T-cell (primary cell): ENCODE results near the gene CRABP2. TPM values are rescaled to one million over a fixed set of nuclear protein-coding genes. Genes with fewer than 3 reads are reported as not detected.

Source experiments
- ATAC-seq, 4 experiments: fragments of 200-7000 bp in 3 of 4; fragments of 150-1000 bp in 1 of 4; cut with Tn5 transposase; replicated peaks in 1 of 4; 1 replicate in 3 of 4; 2 replicates in 1 of 4; pipeline ENCODE4 v1.10.0; 2021; ENCODE audit warnings: moderate library complexity in 3 of 4, mild to moderate bottlenecking in 2 of 4, moderate number of reproducible peaks in 1 of 4
- CTCF ChIA-PET, 2 donors: fragments of 300-600 bp; sonication (Branson Sonifier 250); formaldehyde crosslinking; loops; one replicate each; lab custom pipeline; 2022; ENCODE audit warnings: antibody characterized with exemption in 2 of 2; lab: Charles Lee
- POLR2A ChIA-PET, 2 donors: fragments of 300-600 bp; sonication (Branson Sonifier 250); formaldehyde crosslinking; loops; one replicate each; lab custom pipeline; 2022; ENCODE audit warnings: antibody characterized with exemption in 2 of 2; lab: Charles Lee
- DNase-seq, 35 experiments: peaks; one replicate each; pipeline versions ENCODE4 v3.0.0 to v3.0.0-alpha.2; 2013 to 2023
- H3K27ac ChIP-seq: one replicate; pipeline ENCODE4 v1.5.1; 2013; ENCODE audit warnings: low read length
- H3K27me3 ChIP-seq, 2 experiments: replicated peaks in 1 of 2; 1 replicate in 1 of 2; 2 replicates in 1 of 2; pipeline versions ENCODE4 v1.6.1 to v1.7.0; 2013; ENCODE audit warnings: low read length in 1 of 2, mixed read lengths in 1 of 2; ENCODE audit not compliant: control insufficient read depth in 2 of 2, insufficient read depth in 2 of 2; ENCODE audit errors: extremely low read depth in 1 of 2
- H3K36me3 ChIP-seq, 2 donors: 1 replicate in 1 of 2; 2 replicates in 1 of 2; pipeline versions ENCODE4 v1.6.1 to v1.7.0; 2013; ENCODE audit warnings: low read length in 1 of 2; ENCODE audit not compliant: control insufficient read depth in 2 of 2, insufficient read depth in 1 of 2; ENCODE audit errors: extremely low read depth in 1 of 2
- H3K4me1 ChIP-seq, 2 experiments: 1 replicate in 1 of 2; 2 replicates in 1 of 2; pipeline versions ENCODE4 v1.6.1 to v1.7.0; 2013; ENCODE audit warnings: low read length in 2 of 2, mixed read lengths in 1 of 2; ENCODE audit not compliant: insufficient read depth in 2 of 2, control insufficient read depth in 1 of 2; ENCODE audit errors: extremely low read depth in 1 of 2
- H3K4me3 ChIP-seq, 2 donors: 1 replicate in 1 of 2; 2 replicates in 1 of 2; pipeline versions ENCODE4 v1.5.1 to v1.7.0; 2013; ENCODE audit warnings: mild to moderate bottlenecking in 2 of 2, low read length in 1 of 2, moderate library complexity in 1 of 2; ENCODE audit not compliant: control insufficient read depth in 1 of 2; ENCODE audit errors: extremely low read depth in 1 of 2
- H3K9me3 ChIP-seq: 2 replicates; pipeline ENCODE4 v1.7.0; 2013
- H3K27ac Mint-ChIP-seq, 2 donors: one replicate each; pipeline ENCODE4 v1.8.0; 2020 to 2021; ENCODE audit warnings: mild to moderate bottlenecking in 2 of 2, mixed read lengths in 2 of 2
- H3K27me3 Mint-ChIP-seq, 2 donors: one replicate each; pipeline ENCODE4 v1.8.0; 2021 to 2022; ENCODE audit warnings: mixed read lengths in 2 of 2
- H3K36me3 Mint-ChIP-seq: one replicate; pipeline ENCODE4 v1.8.0; 2021; ENCODE audit warnings: mixed read lengths
- H3K4me1 Mint-ChIP-seq, 3 donors: one replicate each; pipeline ENCODE4 v1.8.0; 2020 to 2022; ENCODE audit warnings: mixed read lengths in 3 of 3, mild to moderate bottlenecking in 1 of 3
- H3K4me3 Mint-ChIP-seq, 3 donors: one replicate each; pipeline ENCODE4 v1.8.0; 2020 to 2022; ENCODE audit warnings: mild to moderate bottlenecking in 3 of 3, mixed read lengths in 3 of 3, moderate library complexity in 3 of 3
- H3K9me3 Mint-ChIP-seq, 3 donors: one replicate each; pipeline ENCODE4 v1.8.0; 2020 to 2022; ENCODE audit warnings: mixed read lengths in 3 of 3
- WGBS: methylation state at CpG from one replicate; pipeline ENCODE4 v1.1.5; 2013; ENCODE audit warnings: missing lambda C conversion rate; ENCODE audit not compliant: insufficient coverage; 5-methylcytosine and 5-hydroxymethylcytosine counted together
- total RNA-seq, 35 experiments: library from RNA in 6 of 35; stranded (reverse) in 6 of 35; fragments of 120-200 nt in 1 of 35; gene quantifications; one replicate each; pipeline versions ENCODE4 v1.2.1 to v1.2.4 and lab custom pipeline; 2013 to 2026

The CRABP2 gene
- total RNA-seq = 1 to 10 TPM in 4 of 5 donors, under 1 TPM in 1; 0.76 to 3.6 (median 1.6) TPM
- total RNA-seq (2013) = 0.57 TPM
- 0 to 0.72 (median 0.28) reads per million in 29 experiments for total RNA-seq (lab: John Stamatoyannopoulos, UW)

DNA sequence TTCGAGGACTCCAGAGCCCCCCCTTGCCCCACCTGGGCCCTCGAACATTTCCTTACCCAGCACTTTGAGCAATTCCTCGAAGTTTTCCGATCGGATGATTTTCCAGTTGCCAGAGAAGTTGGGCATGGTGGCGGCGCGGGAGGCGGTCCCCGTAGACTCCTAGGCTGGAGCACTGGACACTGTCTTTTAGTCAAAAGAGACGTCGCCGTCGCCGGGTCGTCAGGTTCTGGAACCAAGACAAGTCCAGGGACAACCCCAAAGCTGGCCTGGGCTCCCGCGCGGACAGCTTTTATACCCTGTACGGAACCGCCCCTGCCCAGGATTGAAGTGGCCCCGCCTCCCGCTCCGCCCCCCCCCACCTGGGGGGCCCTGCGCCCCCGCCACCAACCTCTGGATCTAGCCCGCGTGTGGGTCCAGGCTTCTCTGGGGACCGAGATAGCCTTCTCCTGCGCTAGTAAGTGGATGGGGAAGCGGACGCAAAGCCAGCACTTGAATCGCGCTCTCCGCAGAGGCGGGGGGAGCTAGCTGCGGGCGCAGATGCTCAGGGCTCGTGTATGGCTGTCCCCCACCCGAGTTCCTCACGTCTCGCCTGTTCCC is at the start of gene CRABP2:
Gene CRABP2 (minus strand): TSS at position 263 of the 597 bp plus-strand sequence. CDS start 137 bp downstream, at position 126.
- H3K4me3 Mint-ChIP-seq = peak within 1 kb of the TSS; percentile 83 to 91 (median 86)
- ChIA-PET CTCF (interaction anchor here (0.5 to 2.6 kb wide), 9 partner anchors 11 to 155 kb away, joined by 3 to 22 read pairs (median 4); partner anchors contain the start of gene MRPL24 (in 1 of the 2)), POLR2A (no interaction called here)
- 5% methylated on average over 20 of the region's 42 CpGs for WGBS
- peaks cover 21 to 32% (median 30%) of the 10 kb centered on the region in 3 donors for H3K4me1 Mint-ChIP-seq
- H3K27ac Mint-ChIP-seq = peak within 1 kb of the TSS; percentile 76 to 83
- no peaks in the 10 kb centered on the region for H3K9me3 Mint-ChIP-seq
- peak within 1 kb of the TSS; percentile 55 to 61 for H3K4me3 ChIP-seq
- no peaks in the 10 kb centered on the region for H3K36me3 ChIP-seq
- no peaks in the 10 kb centered on the region for H3K9me3 ChIP-seq
- peaks cover 7 to 54% of the 10 kb centered on the region in 2 experiments for H3K27me3 ChIP-seq
- H3K4me1 ChIP-seq = peaks cover 14 to 42% of the 10 kb centered on the region in 2 experiments
- peak in 19 of 35 experiments; percentile 11 to 58 (median 33) for DNase-seq
- peaks cover 7 to 32% of the 10 kb centered on the region in 2 donors for H3K27me3 Mint-ChIP-seq
- peak within 1 kb of the TSS; percentile 47 for H3K27ac ChIP-seq
- no peaks in the 10 kb centered on the region for H3K36me3 Mint-ChIP-seq
- peak; percentile 33 to 56 (median 42) for ATAC-seq

DNA sequence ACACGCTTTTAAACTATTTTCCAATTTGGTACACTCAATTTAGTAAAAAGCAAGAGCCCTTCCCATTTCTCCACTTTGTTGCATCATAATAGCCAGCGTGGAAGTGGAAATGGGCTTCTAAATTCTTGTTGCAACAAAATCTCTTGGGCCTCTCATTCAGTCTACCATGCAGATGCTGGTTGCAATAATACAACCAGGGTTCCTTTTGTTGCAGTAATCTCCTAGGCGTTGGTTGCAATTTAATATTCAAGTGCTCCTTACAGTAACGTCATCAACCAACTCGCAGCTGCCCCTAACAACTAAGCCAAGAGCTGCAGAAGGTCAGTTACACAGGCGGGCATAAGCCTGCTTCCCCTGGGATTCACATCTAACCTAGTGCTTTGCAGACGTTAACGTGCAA is 48.8 kb upstream of the CRABP2 start:
- no peak for ATAC-seq
- Mint-ChIP-seq H3K27me3 (no peaks in the 10 kb centered on the region), H3K36me3 (no peaks in the 10 kb centered on the region), H3K4me1 (peaks cover 34 to 42% (median 35%) of the 10 kb centered on the region in 3 donors), H3K27ac (no peak overlapping the region), H3K9me3 (no peaks in the 10 kb centered on the region), H3K4me3 (no peak overlapping the region)
- H3K4me1 ChIP-seq = peaks cover 20 to 26% of the 10 kb centered on the region in 2 experiments
- WGBS = 100% methylated on average over 5 of the region's 8 CpGs
- H3K4me3 ChIP-seq = no peak overlapping the region
- no peak overlapping the region for H3K27ac ChIP-seq
- ChIA-PET CTCF (no interaction called here), POLR2A (no interaction called here)
- H3K9me3 ChIP-seq = no peaks in the 10 kb centered on the region
- H3K27me3 ChIP-seq = no peaks in the 10 kb centered on the region
- DNase-seq = no peak
- H3K36me3 ChIP-seq = no peaks in the 10 kb centered on the region

DNA sequence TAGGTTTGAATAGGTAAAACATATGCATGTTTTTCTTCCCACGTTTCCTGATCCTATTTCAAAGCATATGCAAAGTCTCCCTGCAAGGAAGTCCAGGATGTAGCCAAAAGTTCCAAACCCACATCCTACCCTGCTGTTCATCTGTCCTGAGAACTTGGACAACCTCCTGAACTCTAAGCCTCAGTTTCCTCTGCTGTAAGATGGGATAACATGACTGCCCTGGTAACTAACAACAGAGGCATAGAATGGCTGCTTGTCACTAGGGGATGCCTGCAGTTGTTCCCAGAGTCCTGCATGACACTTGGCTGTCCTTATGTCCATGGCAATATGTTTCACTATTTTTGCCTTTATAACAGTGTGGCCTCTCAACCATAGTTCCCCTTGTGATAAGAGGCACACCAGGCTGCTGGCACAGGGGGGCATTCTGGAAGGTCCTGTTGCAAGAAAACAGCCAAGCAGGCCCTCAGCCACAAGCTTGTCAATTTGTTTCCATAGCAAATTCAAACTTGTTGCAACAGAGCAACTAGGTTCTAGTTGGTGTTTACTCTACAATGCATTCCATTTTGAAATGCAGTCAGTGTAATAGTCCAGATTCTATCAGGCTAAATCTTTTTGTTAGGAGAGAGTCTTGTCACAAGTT is 47.6 kb upstream of the CRABP2 start:
- Mint-ChIP-seq H3K4me1 (peaks cover 41 to 51% (median 47%) of the 10 kb centered on the region in 3 donors), H3K4me3 (peak overlapping the region; percentile 91 to 92 (median 92)), H3K9me3 (no peaks in the 10 kb centered on the region), H3K27me3 (no peaks in the 10 kb centered on the region), H3K36me3 (no peaks in the 10 kb centered on the region), H3K27ac (peak overlapping the region; percentile 91 to 92)
- Histone ChIP-seq H3K27ac (no peak overlapping the region), H3K4me3 (peak overlapping the region in 1 of 2 donors; percentile 94), H3K4me1 (peaks cover 31 to 39% of the 10 kb centered on the region in 2 experiments), H3K36me3 (no peaks in the 10 kb centered on the region), H3K27me3 (no peaks in the 10 kb centered on the region), H3K9me3 (no peaks in the 10 kb centered on the region)
- POLR2A ChIA-PET = interaction anchor here (0.6 to 1.8 kb wide), 4 partner anchors 12 to 237 kb away, joined by 3 to 8 read pairs (median 6); partner anchors contain the start of genes ISG20L2 (in 2 of the 2), METTL25B (in 2 of the 2) and MRPL24 (in 1 of the 2)
- no CpG with 5 or more reads among the region's 1 CpG for WGBS
- DNase-seq (no peak), ATAC-seq (no peak)
- CTCF ChIA-PET = interaction anchor here in 1 of 2 donors (1.6 to 3.9 kb wide), 3 partner anchors 12 to 26 kb away, joined by 9 to 40 read pairs (median 14); partner anchors contain the start of genes ISG20L2, METTL25B, MRPL24 and PRCC

DNA sequence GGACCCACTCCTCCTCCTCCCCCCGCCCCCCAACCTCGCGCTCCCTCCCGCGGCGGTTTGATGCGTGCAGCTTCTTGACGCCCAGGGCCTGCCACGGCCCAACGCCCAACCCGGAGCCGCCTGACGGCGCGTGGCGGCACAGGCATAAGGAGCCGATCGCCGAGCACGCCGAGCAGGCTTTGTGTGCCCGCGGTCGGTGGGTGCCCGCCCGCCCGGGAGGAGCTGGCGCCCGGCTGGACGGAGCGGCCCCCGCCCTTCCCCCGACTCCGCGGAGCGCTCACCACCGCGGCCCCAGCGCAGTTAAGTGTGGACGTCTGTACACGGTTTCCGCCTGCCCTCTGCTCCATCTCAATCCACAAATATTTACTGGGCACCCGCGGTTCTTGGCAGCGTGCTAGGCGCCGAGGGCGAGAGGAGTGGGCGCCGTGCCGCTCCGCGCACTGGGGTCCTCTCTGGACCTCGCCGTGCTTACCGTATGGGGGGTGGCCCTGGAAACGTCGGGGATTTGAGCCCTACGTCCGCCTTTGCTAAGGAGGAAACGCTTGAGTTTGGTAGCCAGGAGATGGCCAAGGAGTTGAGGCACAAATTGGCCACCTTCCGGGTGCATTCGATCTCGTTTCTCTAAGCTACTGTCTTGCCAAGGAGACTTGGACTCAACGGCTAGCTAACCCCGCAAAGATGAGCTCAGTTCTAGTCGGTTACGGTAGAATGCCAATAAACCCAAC is 46.5 kb upstream of the CRABP2 start:
- peaks cover 49 to 60% (median 56%) of the 10 kb centered on the region in 3 donors for H3K4me1 Mint-ChIP-seq
- no peaks in the 10 kb centered on the region for H3K9me3 ChIP-seq
- H3K27me3 ChIP-seq = no peaks in the 10 kb centered on the region
- under 1% methylated on average over 48 of the region's 68 CpGs for WGBS
- peak overlapping the region; percentile 92 to 94 for H3K4me3 ChIP-seq
- peak overlapping the region; percentile 91 to 92 for H3K27ac Mint-ChIP-seq
- ATAC-seq = peak; percentile 86 to 91 (median 88)
- peak; percentile 88 to 97 (median 95) for DNase-seq
- H3K27ac ChIP-seq = peak overlapping the region; percentile 78
- no peaks in the 10 kb centered on the region for H3K36me3 ChIP-seq
- H3K36me3 Mint-ChIP-seq = no peaks in the 10 kb centered on the region
- H3K9me3 Mint-ChIP-seq = no peaks in the 10 kb centered on the region
- H3K27me3 Mint-ChIP-seq = no peaks in the 10 kb centered on the region
- H3K4me1 ChIP-seq = peaks cover 37 to 49% of the 10 kb centered on the region in 2 experiments
- POLR2A ChIA-PET = interaction anchor here (0.6 to 1.8 kb wide), 8 partner anchors 11 to 161 kb away, joined by 3 to 17 read pairs (median 6); partner anchors contain the start of genes ISG20L2 (in 2 of the 2), METTL25B (in 2 of the 2) and MRPL24 (in 2 of the 2)
- H3K4me3 Mint-ChIP-seq = peak overlapping the region; percentile 91 to 92 (median 92)
- CTCF ChIA-PET = interaction anchor here in 1 of 2 donors (0.9 to 3.9 kb wide), 4 partner anchors 10 to 25 kb away, joined by 6 to 40 read pairs (median 12); partner anchors contain the start of genes ISG20L2, METTL25B, MRPL24 and PRCC

DNA sequence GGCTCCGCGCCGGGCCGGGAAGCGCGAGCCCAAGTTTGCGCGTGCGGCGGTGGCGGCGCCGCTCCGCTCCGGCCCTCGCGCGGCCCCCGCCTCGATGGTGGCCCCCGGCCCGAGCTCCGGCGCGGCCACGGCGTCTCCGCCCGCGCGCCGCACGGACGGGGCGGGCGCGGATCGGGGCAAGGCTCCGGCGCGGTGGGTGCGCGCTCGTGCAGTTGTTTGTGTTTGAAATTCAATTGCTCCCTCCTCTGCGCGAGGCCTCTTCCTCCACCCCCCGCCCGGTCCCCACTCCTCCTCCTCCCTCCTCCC is 46.0 kb upstream of the CRABP2 start, which contains the start of gene HDGF:
Gene HDGF (minus strand): TSS at position 225 of the 306 bp plus-strand sequence. CDS start 246 bp downstream, outside the sequence.
- POLR2A ChIA-PET = interaction anchor here (0.6 to 1.8 kb wide), 5 partner anchors 11 to 161 kb away, joined by 3 to 17 read pairs (median 5); partner anchors contain the start of genes ISG20L2 (in 1 of the 2), METTL25B (in 1 of the 2) and MRPL24 (in 1 of the 2)

More for the DNA sequence above, 46.0 kb upstream of the CRABP2 start, which contains the start of gene HDGF:
- peak within 1 kb of the TSS; percentile 78 for H3K27ac ChIP-seq
- ATAC-seq (no peak), DNase-seq (no peak)
- peaks cover 41 to 54% of the 10 kb centered on the region in 2 experiments for H3K4me1 ChIP-seq
- peak within 1 kb of the TSS; percentile 91 to 93 (median 92) for H3K4me3 Mint-ChIP-seq
- no peaks in the 10 kb centered on the region for H3K9me3 ChIP-seq
- no peaks in the 10 kb centered on the region for H3K36me3 ChIP-seq
- no peaks in the 10 kb centered on the region for H3K27me3 Mint-ChIP-seq
- under 1% methylated on average over 33 of the region's 48 CpGs for WGBS
- H3K27me3 ChIP-seq = no peaks in the 10 kb centered on the region
- H3K9me3 Mint-ChIP-seq = no peaks in the 10 kb centered on the region
- peaks cover 54 to 65% (median 61%) of the 10 kb centered on the region in 3 donors for H3K4me1 Mint-ChIP-seq
- H3K4me3 ChIP-seq = peak within 1 kb of the TSS; percentile 92 to 94
- CTCF ChIA-PET = interaction anchor here in 1 of 2 donors (0.9 to 3.9 kb wide), 4 partner anchors 9 to 24 kb away, joined by 6 to 40 read pairs (median 12); partner anchors contain the start of genes ISG20L2, METTL25B, MRPL24 and PRCC
- H3K27ac Mint-ChIP-seq = peak within 1 kb of the TSS; percentile 97 to 98
- H3K36me3 Mint-ChIP-seq = no peaks in the 10 kb centered on the region
